HEK293 (cell line): ENCODE measurements around the gene PCDHGA9.

Experiments used
- GLI4 ChIP-seq: fragments of 450-650 bp; formaldehyde crosslinking; IDR thresholded peaks from 2 replicates; pipeline ENCODE4 v1.5.1; 2016; ENCODE audit warnings: missing biosample characterization, missing genetic modification characterization
- TCF7L2 ChIP-seq: IDR thresholded peaks from 2 replicates; pipeline ENCODE4 v1.6.1; 2011; ENCODE audit warnings: low read depth, mild to moderate bottlenecking, inconsistent platforms, low read length, moderate library complexity, borderline replicate concordance
- ZNF394 ChIP-seq: fragments of 450-650 bp; formaldehyde crosslinking; IDR thresholded peaks from 2 replicates; pipeline ENCODE4 v1.5.1; 2016; ENCODE audit warnings: missing biosample characterization, missing genetic modification characterization, mild to moderate bottlenecking, moderate library complexity, borderline replicate concordance
- ZNF747 ChIP-seq: fragments of 450-650 bp; formaldehyde crosslinking; IDR thresholded peaks from 2 replicates; pipeline ENCODE4 v1.5.1; 2016; ENCODE audit warnings: missing biosample characterization, missing genetic modification characterization
- TF ChIP-seq, protein P1 (sequence below): fragments of 450-650 bp; formaldehyde crosslinking; IDR thresholded peaks from 2 replicates; pipeline ENCODE4 v1.5.1; 2016; ENCODE audit warnings: missing biosample characterization, missing genetic modification characterization

DNA sequence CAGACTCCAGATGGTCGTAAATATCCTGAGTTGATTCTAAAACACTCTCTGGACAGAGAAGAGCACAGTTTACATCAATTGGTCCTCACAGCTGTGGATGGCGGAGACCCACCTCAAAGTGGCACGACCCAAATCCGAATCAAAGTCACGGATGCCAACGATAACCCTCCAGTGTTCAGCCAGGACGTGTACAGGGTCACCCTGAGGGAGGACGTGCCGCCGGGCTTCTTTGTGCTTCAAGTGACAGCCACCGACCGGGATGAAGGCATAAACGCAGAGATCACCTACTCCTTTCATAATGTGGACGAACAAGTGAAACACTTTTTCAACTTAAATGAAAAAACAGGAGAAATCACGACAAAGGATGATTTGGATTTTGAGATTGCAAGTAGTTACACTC, 41.9 kb upstream of the PCDHGA9 start:
- TF ChIP-seq, protein P1, sequence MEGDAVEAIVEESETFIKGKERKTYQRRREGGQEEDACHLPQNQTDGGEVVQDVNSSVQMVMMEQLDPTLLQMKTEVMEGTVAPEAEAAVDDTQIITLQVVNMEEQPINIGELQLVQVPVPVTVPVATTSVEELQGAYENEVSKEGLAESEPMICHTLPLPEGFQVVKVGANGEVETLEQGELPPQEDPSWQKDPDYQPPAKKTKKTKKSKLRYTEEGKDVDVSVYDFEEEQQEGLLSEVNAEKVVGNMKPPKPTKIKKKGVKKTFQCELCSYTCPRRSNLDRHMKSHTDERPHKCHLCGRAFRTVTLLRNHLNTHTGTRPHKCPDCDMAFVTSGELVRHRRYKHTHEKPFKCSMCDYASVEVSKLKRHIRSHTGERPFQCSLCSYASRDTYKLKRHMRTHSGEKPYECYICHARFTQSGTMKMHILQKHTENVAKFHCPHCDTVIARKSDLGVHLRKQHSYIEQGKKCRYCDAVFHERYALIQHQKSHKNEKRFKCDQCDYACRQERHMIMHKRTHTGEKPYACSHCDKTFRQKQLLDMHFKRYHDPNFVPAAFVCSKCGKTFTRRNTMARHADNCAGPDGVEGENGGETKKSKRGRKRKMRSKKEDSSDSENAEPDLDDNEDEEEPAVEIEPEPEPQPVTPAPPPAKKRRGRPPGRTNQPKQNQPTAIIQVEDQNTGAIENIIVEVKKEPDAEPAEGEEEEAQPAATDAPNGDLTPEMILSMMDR (tag by site-specific recombination) = no peak
- no peak for TF ChIP-seq ZNF747 (tag by site-specific recombination)
- TF ChIP-seq TCF7L2 = no peak
- no peak for TF ChIP-seq ZNF394
- no peak for TF ChIP-seq GLI4 (tag by site-specific recombination)
